RWPE2 (cell line): ENCODE data around the gene CDK14.

ENCODE experiments used
- ATAC-seq: fragments of 200-7000 bp; cut with Tn5 transposase; 3 replicates; pipeline ENCODE4 v1.9.1; 2021; ENCODE audit warnings: low read depth
- DNase-seq: peaks from one replicate; pipeline ENCODE4 v3.0.0-alpha.2; 2020; ENCODE audit warnings: low spot score
- H3K27ac ChIP-seq: fragments of 450-650 bp; 2 replicates; pipeline ENCODE4 v1.5.1; 2017; ENCODE audit warnings: mild to moderate bottlenecking; ENCODE audit not compliant: poor library complexity, severe bottlenecking
- H3K27me3 ChIP-seq: fragments of 250-450 bp; sonication (Bioruptor Pico); 2 replicates; pipeline ENCODE4 v1.5.1; 2021; ENCODE audit warnings: mild to moderate bottlenecking, moderate library complexity; ENCODE audit not compliant: insufficient read depth, poor library complexity, severe bottlenecking
- H3K36me3 ChIP-seq: fragments of 250-450 bp; sonication (Bioruptor Pico); 2 replicates; pipeline ENCODE4 v1.5.1; 2020; ENCODE audit warnings: low read depth, mild to moderate bottlenecking, moderate library complexity
- H3K4me1 ChIP-seq: fragments of 250-450 bp; sonication (Bioruptor Pico); 2 replicates; pipeline ENCODE4 v1.5.1; 2021; ENCODE audit warnings: mild to moderate bottlenecking, moderate library complexity; ENCODE audit not compliant: insufficient read depth, poor library complexity, severe bottlenecking
- H3K4me3 ChIP-seq: fragments of 250-450 bp; sonication (Bioruptor Pico); 2 replicates; pipeline ENCODE4 v1.5.1; 2021; ENCODE audit warnings: mild to moderate bottlenecking, moderate library complexity; ENCODE audit not compliant: severe bottlenecking
- H3K9me3 ChIP-seq: fragments of 250-450 bp; sonication (Bioruptor Pico); 2 replicates; pipeline ENCODE4 v1.5.1; 2021; ENCODE audit warnings: mild to moderate bottlenecking, moderate library complexity; ENCODE audit not compliant: severe bottlenecking
- CTCF ChIP-seq: fragments of 450-650 bp; IDR thresholded peaks from one replicate; pipeline ENCODE4 v1.5.1; 2017; ENCODE audit warnings: mild to moderate bottlenecking, moderate library complexity; ENCODE audit not compliant: poor library complexity, severe bottlenecking

The CDK14 gene

GRCh38 chr7:90832726-90833125, 236.6 kb downstream of the CDK14 start:
- Histone ChIP-seq H3K27me3 (no peaks in the 10 kb centered on the region), H3K4me1 (peaks cover 3% of the 10 kb centered on the region), H3K4me3 (no peak overlapping the region), H3K36me3 (no peaks in the 10 kb centered on the region), H3K9me3 (no peaks in the 10 kb centered on the region), H3K27ac (no peak overlapping the region)
- TF ChIP-seq CTCF, result no peak
- no peak for ATAC-seq
- no peak for DNase-seq

GRCh38 chr7:90833443-90833842, 237.3 kb downstream of the CDK14 start:
- Histone ChIP-seq H3K4me3 (no peak overlapping the region), H3K27ac (no peak overlapping the region), H3K9me3 (no peaks in the 10 kb centered on the region), H3K4me1 (peaks cover 2% of the 10 kb centered on the region), H3K36me3 (no peaks in the 10 kb centered on the region), H3K27me3 (no peaks in the 10 kb centered on the region)
- DNase-seq (no peak), ATAC-seq (no peak)
- no peak for TF ChIP-seq CTCF

GRCh38 chr7:90834771-90835170, 238.7 kb downstream of the CDK14 start:
- H3K4me1 ChIP-seq, result no peaks in the 10 kb centered on the region
- TF ChIP-seq CTCF, result no peak
- no peaks in the 10 kb centered on the region for H3K27me3 ChIP-seq
- ATAC-seq, result no peak
- H3K9me3 ChIP-seq, result no peaks in the 10 kb centered on the region
- H3K27ac ChIP-seq, result no peak overlapping the region
- H3K4me3 ChIP-seq, result no peak overlapping the region
- DNase-seq, result no peak
- H3K36me3 ChIP-seq, result no peaks in the 10 kb centered on the region

- Histone ChIP-seq H3K36me3 (no peaks in the 10 kb centered on the region), H3K9me3 (no peaks in the 10 kb centered on the region)
- ATAC-seq, result peak; percentile 40; the same call in 1 of the 3 replicates
Measured at GRCh38 chr7:90835861-90836260, 239.7 kb downstream of the CDK14 start.

More at GRCh38 chr7:90835861-90836260, 239.7 kb downstream of the CDK14 start:
- Histone ChIP-seq H3K27ac (no peak overlapping the region), H3K27me3 (no peaks in the 10 kb centered on the region), H3K4me1 (no peaks in the 10 kb centered on the region), H3K4me3 (no peak overlapping the region)
- no peak for DNase-seq
- no peak for TF ChIP-seq CTCF
